Activated CD4-positive, alpha-beta T cell treated with anti-CD3 and anti-CD28 coated beads, Interleukin-2, Interleukin-4, amounts not matched to agents 100 ng/mL and 50 ng/mL, durations not matched to agents 16 hours and 8 hours (primary cell): Measurements from ENCODE around the gene CCNYL1.
"Not testable (repeated sequence)": the region's sequence is repeated elsewhere in the genome, so short reads cannot be mapped to it uniquely, and the experiment has no call there.

Experiments used
- DNase-seq: peaks from one replicate; pipeline ENCODE4 v3.0.0-alpha.2; 2020; ENCODE audit warnings: low spot score

Gene CCNYL1

GRCh38 chr2:207697411-207697810 lies 14.0 kb upstream of the CCNYL1 start:
- no peak for DNase-seq

- no peak for DNase-seq
These were observed 13.1 kb upstream of the CCNYL1 start for GRCh38 chr2:207698301-207698700.

GRCh38 chr2:207704078-207704477 lies 7.4 kb upstream of the CCNYL1 start:
- no peak for DNase-seq

GRCh38 chr2:207704671-207705070 lies 6.8 kb upstream of the CCNYL1 start:
- DNase-seq = no peak

GRCh38 chr2:207706936-207707860 lies 4.2 kb upstream of the CCNYL1 start:
- DNase-seq = no peak

- peak; percentile 44 for DNase-seq
These were observed 500 bp downstream of the CCNYL1 start for GRCh38 chr2:207711750-207712530.

- DNase-seq = no peak
These were observed 4.6 kb downstream of the CCNYL1 start for GRCh38 chr2:207716056-207716455.

GRCh38 chr2:207718521-207718920 lies 7.1 kb downstream of the CCNYL1 start:
- no peak for DNase-seq

- DNase-seq = no peak
These were observed 7.6 kb downstream of the CCNYL1 start for GRCh38 chr2:207719008-207719407.

- not testable (repeated sequence) for DNase-seq
These were observed 8.2 kb downstream of the CCNYL1 start for GRCh38 chr2:207719655-207720054.

GRCh38 chr2:207720517-207721187 lies 9.2 kb downstream of the CCNYL1 start:
- no peak for DNase-seq

- DNase-seq = no peak
These were observed 11.5 kb downstream of the CCNYL1 start for GRCh38 chr2:207722773-207723424.

- not testable (repeated sequence) for DNase-seq
These were observed 12.0 kb downstream of the CCNYL1 start for GRCh38 chr2:207723425-207723787.

GRCh38 chr2:207724113-207724512 lies 12.7 kb downstream of the CCNYL1 start:
- DNase-seq = no peak

GRCh38 chr2:207725873-207726578 lies 14.6 kb downstream of the CCNYL1 start:
- no peak for DNase-seq

GRCh38 chr2:207727261-207727660 lies 15.8 kb downstream of the CCNYL1 start:
- DNase-seq = no peak

- no peak for DNase-seq
These were observed 18.1 kb downstream of the CCNYL1 start for GRCh38 chr2:207729465-207729998.

GRCh38 chr2:207731138-207731537 lies 19.7 kb downstream of the CCNYL1 start:
- DNase-seq = no peak

- no peak for DNase-seq
These were observed 22.3 kb downstream of the CCNYL1 start for GRCh38 chr2:207733597-207734240.

GRCh38 chr2:207734264-207734635 lies 22.8 kb downstream of the CCNYL1 start:
- no peak for DNase-seq
